GM21447 (cell line): ENCODE results near the gene NTSR1.
"Not testable (repeated sequence)": the region's sequence is repeated elsewhere in the genome, so short reads cannot be mapped to it uniquely, and the experiment has no call there.

ENCODE experiments used
- ATAC-seq: cut with Tn5 transposase; IDR thresholded peaks from one replicate; pipeline ENCODE4 v1.9.1; 2021; ENCODE audit not compliant: unreplicated experiment

The NTSR1 gene

DNA sequence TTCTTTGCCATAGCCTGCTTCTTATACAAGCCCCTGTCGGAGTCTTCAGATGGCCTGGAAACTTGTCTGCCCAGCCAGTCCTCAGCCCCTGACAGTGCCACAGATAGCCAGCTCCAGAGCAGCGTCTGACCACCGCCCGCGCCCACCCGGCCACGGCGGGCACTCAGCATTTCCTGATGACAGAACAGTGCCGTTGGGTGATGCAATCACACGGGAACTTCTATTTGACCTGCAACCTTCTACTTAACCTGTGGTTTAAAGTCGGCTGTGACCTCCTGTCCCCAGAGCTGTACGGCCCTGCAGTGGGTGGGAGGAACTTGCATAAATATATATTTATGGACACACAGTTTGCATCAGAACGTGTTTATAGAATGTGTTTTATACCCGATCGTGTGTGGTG, 36.9 kb upstream of the NTSR1 start:
- no peak for ATAC-seq

DNA sequence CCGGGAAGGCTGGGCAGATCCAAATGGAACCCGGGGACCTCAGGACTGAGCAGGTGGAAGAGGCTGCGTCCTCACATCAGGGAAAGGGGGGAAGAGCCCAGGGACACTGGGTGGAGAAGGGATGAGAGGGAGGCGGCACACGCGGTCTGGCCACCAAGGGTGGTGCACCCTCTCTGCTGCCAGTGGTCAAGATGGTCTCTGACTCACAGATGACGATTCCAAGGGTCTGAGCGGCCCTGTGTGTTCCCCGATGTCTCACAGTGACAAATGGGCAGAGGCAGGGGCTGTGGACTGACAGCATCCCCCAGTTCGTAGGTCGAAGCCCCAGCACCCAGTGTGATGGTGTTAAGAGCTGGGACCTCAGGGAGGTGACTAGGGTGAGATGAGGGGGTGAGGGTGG, 34.3 kb upstream of the NTSR1 start:
- no peak for ATAC-seq

DNA sequence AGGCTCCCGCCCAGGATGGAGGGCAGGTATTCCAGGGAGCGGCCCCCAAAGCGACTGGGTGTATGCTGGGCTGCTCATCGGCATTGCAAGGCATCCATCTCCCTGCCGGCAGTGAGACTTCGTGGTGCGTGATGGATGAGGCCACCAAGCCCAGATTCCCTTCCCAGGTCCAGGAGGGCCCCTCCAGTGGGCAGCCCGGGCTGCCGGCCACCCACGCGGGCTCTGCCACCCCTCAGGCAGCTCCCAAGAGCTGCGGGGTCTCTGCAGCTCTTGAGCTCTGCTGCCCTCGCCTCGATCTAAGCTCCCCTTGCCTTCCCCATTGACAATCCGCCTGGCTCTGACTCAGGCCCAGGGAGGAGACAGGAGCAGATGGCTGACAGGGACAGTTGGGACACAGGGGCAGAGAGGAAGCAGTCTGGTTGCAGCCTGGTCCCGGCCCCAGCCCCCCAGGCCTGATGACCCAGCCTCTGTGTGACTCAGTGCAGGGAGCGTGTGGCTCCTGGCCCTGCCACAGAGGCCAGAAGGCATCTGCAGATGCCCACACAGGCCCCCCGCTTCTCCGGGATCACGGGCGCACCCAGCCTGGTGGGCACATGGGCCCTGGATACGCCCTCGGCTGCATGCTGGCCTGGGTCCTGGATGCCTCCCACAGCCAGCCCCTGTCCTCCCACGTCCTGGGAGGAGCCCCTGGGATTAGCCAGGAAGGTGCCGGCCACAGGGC, 33.3 kb upstream of the NTSR1 start:
- no peak for ATAC-seq

DNA sequence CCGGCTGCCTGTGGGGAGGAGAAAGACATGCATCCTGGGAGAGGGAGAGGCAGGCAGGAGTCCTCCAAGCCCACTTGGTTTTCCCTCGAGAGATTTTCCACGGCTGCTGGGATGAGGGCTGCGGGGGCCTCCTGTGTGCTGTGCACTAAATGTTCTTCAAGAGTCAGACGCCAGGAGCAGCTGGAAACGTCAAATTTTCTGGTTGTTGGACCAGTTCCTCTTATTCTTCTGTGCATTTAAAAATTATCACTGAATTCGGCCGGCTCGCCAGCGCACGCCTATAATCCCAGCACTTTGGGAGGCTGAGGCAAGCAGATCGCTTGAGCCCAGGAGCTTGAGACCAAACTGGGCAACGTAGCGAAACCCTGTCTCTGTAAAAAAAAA, 32.8 kb upstream of the NTSR1 start:
- no peak for ATAC-seq

DNA sequence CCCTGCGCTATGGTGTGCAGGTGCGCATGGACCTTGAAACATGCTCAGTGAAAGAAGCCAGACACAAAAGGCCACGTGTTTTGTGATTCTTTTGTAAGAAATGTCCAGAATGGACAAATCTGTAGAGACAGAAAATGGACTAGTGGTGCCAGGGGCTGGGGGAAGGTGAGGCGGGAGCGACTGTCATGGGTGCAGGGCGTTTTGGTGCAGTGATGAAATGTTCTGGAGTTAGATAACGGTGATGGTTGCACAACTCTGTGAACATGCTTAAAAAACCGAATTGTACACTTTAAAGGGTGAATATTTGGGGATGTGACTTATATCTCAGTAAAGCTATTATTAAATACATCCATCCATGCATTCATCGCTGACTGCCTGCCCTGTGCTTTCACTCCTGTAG, 31.7 kb upstream of the NTSR1 start:
- no peak for ATAC-seq

DNA sequence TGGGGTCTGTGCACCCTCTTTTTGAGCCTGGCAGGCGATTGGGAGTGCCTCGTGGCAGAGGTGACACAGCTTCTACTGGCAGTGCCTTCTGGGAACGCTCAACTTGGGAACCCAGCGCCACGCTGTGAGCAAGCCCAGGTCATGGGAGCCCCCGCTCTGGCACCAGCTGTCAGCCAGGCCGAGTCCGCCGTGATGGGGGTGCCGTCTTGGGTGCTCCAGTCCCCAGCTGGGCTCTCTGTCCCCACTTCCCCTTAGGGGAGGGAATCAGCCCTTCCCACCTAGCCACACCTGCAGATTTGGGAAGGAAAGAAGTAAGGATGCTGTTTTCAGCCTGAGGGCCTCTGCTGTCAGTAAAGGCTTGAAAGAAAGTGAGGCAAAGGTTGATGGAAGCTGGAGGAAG, 31.0 kb upstream of the NTSR1 start:
- no peak for ATAC-seq

DNA sequence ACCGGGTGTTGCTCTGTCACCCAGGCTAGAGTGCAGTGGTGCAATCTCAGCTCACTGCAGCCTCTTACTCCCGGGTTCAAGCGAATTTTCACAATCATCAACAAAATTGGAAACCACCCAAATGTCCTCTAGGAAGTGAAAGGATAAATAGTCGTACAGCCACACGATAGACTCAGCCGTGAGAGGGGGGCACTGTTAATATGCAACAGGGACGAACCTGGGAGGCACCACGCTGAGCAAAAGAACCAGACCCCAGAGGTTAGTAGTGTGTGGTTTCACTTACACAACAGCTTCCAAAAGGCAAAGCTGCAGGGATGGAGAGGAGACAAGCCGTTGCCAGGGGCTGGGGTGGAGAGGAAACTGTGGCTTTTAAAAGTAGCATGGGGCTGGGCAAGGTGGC, 30.1 kb upstream of the NTSR1 start:
- ATAC-seq: no peak

DNA sequence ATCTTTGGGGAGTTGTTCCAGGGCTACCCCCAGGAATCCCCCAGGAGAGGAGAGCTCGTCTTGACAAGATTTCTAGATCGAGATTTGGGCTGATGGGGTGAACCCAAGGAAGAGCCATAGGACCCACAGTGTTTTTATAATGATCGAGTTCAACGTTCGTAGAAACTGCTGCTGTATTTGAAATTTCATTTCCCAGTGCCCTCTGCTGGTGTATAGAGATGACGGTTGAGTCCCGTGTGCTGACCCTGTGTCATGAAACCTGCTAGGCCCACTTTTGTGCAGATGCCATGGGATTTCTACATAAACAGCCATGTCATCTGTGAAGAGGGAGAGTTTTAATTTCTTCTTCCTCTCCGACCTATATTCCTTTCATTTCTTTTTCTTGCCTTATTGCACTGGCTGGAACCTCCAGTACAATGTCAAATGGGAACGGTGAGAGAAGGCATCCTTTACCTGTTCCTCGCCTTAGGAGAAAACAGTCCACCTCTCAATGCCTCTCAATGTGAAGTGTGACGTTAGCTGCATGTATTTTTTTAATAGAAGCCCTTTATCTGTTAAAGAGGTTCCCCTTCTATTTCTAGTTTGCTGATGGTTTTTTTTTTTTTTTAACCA, 28.6 kb upstream of the NTSR1 start:
- no peak for ATAC-seq

DNA sequence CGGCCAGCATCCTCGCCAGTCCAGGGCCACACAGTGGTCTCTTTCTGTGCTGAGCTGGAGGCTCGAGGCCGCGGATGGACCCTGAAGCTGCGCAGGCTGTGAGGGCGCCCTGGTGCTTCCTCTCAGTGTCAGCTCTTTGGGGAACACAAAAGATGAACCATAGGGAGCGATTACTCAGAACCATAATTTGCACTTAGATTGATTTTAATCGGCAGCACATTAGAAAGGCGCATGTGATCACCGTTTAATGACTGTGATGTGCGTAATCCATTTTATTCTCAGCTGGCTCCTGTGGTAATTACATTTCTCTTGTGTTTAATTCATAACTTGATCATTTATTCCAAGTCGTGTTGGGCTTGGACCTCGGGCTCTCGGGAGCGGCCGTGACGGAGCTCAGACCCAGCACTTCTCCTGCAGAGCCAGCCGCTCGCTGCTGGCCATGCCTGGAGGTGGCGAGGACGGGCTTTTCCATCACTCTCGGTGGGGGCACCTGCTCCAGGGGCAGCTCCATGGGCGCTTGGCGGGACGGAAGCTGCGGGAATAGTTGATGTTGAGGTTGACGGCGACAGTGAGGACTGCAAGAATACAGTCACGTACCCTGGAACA, 25.6 kb upstream of the NTSR1 start:
- ATAC-seq: no peak

DNA sequence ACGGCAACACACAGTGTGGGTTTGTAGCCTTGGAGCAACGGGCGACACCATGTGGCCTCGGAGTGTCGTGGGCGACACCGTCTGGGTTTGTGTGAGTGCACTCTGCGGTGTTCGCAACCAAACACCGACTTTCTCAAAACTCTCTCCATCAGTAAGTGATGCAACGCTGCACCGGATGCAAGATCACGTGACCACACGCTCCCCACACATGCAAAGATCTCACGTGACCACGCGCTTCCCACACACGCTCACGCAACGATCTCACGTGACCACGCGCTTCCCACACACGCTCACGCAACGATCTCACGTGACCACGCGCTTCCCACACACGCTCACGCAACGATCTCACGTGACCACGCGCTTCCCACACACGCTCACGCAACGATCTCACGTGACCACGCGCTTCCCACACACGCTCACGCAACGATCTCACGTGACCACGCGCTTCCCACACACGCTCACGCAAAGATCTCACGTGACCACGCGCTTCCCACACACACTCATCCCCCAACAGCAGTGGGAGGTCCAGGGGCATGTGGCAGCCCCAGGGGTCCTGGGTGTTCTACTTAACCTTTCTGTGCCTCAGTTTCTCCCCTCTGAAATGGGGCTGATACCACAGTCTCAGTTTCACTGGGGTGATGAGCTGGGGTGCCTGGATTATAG, 24.8 kb upstream of the NTSR1 start:
- ATAC-seq: not testable (repeated sequence)

DNA sequence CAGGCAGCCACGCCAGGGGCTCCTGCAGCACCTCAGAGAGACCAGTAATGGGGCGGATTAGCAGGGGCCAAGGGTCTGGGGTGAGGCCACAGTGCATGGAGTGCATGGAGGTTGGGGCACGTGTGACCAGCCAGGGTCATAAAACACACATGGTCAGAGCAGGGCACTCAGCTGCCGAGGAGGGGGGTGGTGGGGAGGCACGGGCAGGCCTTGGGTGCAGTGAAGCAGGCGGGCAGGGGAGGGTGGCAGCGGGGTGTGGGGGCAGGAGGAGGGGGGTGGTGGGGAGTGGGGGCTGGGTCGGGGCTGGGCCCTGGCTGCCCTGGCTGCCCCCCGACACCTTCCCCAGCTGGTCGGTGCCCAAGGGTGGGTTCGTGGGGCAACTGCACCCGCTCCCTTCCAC, 23.7 kb upstream of the NTSR1 start:
- ATAC-seq: no peak

DNA sequence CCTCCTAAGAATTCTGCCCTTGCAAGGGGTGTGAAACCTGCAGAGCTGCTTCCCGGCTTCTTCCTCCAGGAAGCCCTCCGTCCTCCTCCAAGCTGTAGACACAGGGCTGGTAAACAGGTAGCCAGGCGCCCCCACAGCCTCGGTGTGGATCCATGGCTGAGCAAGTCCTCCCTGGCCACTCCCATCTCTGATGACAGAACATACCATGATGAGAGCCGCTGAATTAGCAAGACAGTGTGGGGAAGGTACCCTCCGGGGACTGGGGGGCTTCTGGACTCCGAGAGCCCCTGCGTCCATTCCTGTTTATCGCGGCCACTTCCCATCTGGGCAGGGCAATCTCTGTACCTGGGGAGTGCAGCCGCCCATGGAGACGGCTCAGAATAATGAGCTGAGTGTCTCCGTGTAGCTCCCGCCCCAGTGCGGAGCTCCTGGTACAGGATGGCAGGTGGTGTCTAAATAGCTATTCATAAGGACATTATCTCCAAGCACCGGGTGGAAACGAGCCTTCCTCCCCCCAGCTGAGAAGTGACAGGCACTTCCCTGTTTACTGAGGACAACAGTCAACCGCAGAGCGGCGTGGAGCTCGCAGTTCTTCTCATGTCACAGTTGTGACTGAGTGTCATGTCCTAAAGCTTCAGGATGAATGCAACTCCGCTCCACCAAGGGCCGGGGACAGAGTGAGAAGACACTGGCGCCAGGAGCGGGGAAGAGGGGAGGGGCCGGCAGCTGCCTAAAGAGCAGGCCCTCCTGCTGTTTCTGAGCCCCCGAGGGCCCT, 22.7 kb upstream of the NTSR1 start:
- no peak for ATAC-seq

DNA sequence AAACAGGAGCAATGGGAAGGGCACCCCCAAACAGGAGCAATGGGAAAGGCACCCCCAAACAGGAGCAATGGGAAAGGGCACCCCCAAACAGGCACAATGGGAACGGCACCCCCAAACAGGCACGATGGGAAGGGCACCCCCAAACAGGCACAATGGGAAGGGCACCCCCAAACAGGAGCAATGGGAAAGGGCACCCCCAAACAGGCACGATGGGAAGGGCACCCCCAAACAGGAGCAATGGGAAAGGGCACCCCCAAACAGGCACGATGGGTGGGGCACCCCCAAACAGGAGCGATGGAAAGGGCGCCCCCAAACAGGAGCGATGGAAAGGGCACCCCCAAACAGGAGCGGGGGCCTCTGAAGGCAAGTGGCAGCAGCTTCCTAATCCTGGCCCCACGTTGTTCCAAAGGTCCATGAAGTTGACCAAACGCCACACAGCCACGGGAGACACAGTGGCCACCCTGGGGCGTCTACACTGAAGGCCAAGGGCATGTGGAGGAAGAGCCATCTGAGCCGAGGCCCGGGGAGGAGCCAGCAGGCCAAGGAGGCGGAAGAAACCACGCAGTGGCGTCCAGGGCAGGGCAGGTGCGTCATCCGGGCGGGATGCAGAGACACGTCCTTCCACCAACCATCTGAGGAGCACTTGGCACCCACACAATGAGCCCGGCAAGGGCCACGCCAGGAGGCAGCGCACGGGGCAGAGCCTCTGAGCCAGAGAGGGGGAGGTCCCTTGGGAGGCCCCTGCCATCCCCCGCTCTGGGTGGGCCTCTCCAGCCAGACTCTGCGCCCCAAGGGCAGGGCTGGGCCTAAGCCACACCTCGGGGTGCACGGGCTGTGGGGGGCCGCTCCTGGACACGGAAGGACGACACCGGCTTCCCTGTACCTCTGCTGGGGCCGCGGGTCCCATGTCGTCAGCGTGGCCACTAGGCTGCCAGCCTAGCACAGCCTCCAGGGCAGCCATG, 21.5 kb upstream of the NTSR1 start:
- no peak for ATAC-seq

DNA sequence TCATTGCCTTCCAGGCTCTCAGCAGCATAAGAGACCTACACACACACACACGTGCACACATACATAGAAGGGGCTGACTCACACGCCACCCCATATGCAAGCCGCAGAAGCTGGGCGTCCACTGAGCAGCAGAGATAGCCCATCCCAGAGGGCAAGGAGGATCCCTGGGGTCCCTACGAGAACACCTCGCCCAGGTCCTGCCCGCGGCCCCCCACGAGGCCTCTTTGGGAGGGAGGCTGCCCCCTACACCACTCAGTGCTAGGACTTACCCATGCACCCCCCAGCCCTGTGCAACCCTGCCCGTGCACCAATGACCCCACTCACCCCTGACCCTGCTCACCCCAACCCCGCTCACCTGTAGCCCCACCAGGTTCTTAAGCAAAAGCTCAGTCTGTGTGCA, 20.6 kb upstream of the NTSR1 start:
- ATAC-seq: no peak

DNA sequence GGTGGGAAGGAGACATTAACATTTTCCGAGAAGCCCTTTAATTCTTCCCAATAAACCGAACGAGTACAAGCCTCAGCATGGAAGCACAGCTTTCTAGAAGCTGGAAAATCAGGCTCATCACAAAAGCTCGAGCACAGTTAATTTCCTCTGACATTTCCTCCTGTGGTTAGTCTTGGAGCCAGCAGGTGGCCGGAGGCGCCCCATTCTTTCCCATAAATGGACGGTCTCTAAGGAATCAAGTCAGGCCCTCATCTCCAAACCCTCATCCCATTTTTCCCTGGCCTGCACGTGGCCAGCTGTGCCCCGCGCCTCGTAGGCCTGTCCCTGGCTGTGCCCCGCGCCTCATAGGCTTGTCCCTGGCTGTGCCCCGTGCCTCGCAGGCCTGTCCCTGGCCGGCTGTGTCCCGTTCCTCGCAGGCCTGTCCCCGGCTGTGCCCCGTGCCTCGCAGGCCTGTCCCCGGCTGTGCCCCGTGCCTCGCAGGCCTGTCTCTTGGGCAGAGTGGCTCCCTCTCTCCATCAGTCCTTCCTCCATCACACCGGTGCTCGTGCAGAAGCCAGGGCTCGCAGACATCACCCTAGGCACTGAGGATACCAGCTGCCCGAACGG, 19.7 kb upstream of the NTSR1 start:
- ATAC-seq: no peak

DNA sequence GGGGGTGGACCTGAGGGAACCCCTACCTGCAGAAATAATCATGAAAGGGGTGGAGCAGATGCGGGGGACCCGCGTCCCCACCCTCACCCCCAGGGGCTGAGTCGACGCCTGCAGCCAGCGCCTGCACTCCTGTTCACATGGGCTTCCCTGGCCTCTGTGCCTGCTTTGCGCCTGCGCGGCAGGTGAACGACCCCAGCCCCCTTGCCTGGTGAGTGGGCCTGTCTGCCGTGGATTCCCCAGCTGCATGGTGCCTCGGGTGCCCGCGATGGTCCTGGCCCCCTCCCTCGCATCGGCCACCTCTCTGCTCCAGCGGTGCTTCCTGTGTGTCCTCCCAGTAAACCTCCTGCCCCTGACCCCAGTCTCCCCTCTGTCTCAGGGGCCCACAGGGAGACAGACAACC, 18.8 kb upstream of the NTSR1 start:
- no peak for ATAC-seq

DNA sequence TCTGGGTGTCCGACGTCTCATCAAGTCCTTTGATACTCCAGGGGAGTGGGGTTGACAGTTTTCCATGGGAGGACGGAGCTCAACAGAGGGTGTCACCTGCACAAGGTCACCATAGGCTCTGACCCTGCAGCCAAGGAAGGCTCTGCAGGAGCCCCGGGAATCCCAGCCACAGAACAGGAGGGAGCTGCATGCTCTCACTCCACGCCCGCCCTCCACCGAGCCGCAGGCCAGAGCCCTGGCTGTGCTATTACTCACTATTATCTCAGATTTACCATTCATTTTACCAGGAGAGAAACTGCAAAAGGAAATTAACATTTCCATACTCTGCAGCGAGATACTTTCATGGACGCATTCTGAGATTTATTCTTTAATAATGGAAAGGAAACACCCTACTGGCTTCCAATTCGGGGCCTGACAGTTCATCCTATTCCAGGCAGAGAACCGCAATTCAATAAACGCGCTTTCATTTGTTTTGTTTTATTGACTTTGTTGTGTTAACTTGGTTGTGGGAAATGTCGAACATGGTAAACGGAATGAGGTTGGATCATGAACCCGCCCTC, 18.3 kb upstream of the NTSR1 start:
- no peak for ATAC-seq

DNA sequence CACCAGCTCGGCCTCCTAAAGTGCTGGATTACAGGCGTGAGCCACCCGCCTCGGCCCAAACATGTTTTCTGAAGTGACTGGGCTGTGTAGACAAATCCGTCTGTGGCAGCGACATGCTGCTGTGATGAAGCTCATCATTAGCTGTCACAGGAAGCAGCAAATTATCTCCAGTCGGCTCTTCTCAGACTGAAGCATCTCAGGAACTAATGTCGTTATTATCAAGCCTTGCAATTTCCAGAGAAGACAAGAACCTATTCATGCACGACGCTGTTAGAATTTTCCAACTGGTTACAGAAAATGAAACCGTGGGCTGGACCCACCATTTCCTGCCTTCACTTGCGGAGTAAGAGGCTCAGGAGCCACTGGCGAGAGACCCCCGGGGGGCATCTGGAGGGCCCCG, 17.1 kb upstream of the NTSR1 start:
- ATAC-seq: no peak

DNA sequence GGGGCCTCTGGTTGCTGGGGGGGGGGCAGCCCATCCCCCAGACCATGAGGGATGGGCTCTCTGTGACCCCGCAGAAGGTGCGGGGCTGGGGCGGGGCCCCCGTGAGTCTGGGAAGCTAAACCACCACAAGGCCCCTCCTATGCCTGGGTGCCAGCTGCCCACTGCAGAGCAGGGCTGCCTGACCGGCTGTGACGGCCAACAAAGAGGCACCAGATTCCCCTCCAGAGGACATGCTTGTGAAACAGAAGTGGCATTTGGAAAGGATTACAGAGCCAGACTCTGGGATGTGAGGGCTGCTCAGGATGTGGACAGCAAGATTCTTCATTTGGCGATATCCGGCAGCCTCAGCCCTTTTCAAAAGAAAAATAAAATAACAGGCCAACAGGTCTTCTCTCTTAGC, 16.5 kb upstream of the NTSR1 start:
- ATAC-seq: no peak
